Naive B cell (primary cell): Measurements from ENCODE around the gene CHCHD6. TPM values are rescaled to one million over a fixed set of nuclear protein-coding genes. Genes with fewer than 3 reads are reported as not detected.

Experiments used
- ATAC-seq, 2 donors: fragments of 150-1000 bp; cut with Tn5 transposase; 2 replicates each; pipeline ENCODE4 v1.10.0; 2021; ENCODE audit warnings: low read depth in 2 of 2, mild to moderate bottlenecking in 2 of 2, moderate library complexity in 2 of 2
- DNase-seq: peaks from one replicate; pipeline ENCODE4 v3.0.0; 2022
- H3K27ac Mint-ChIP-seq, 6 donors: one replicate each; pipeline ENCODE4 v1.8.0; 2020 to 2022; ENCODE audit warnings: mild to moderate bottlenecking in 6 of 6, mixed read lengths in 6 of 6, moderate library complexity in 5 of 6, inconsistent platforms in 2 of 6
- H3K27me3 Mint-ChIP-seq, 3 donors: one replicate each; pipeline ENCODE4 v1.8.0; 2021 to 2022; ENCODE audit warnings: mixed read lengths in 3 of 3, mild to moderate bottlenecking in 1 of 3
- H3K36me3 Mint-ChIP-seq, 2 donors: one replicate each; pipeline ENCODE4 v1.8.0; 2020 to 2022; ENCODE audit warnings: mixed read lengths in 2 of 2, inconsistent platforms in 1 of 2, mild to moderate bottlenecking in 1 of 2
- H3K4me1 Mint-ChIP-seq, 3 donors: one replicate each; pipeline ENCODE4 v1.8.0; 2020 to 2022; ENCODE audit warnings: mixed read lengths in 3 of 3, inconsistent platforms in 1 of 3, mild to moderate bottlenecking in 1 of 3, moderate library complexity in 1 of 3
- H3K4me3 Mint-ChIP-seq, 8 donors: one replicate each; pipeline ENCODE4 v1.8.0; 2020 to 2022; ENCODE audit warnings: mild to moderate bottlenecking in 8 of 8, mixed read lengths in 8 of 8, moderate library complexity in 8 of 8, inconsistent platforms in 2 of 8
- H3K9me3 Mint-ChIP-seq, 7 donors: one replicate each; pipeline ENCODE4 v1.8.0; 2020 to 2022; ENCODE audit warnings: mixed read lengths in 7 of 7, mild to moderate bottlenecking in 5 of 7, inconsistent platforms in 2 of 7, moderate library complexity in 1 of 7
- polyA plus RNA-seq, 6 donors: library from polyadenylated mRNA; unstranded; fragments of 300-500 nt; fragmentation: Illumina TruSeq; gene quantifications; one replicate each; pipeline ENCODE4 v1.2.3, GENCODE V29; 2021; ENCODE audit warnings: low read depth in 6 of 6

The CHCHD6 gene
- polyA plus RNA-seq, 6 donors from 2014 or later: 8.7 to 16.3 (median 11.1) TPM

- Mint-ChIP-seq H3K27me3 (no peaks in the 10 kb centered on the region), H3K4me1 (peaks cover 5 to 40% (median 32%) of the 10 kb centered on the region in 3 donors), H3K27ac (peak overlapping the region in 5 of 6 donors; percentile 50 to 99 (median 95)), H3K9me3 (no peaks in the 10 kb centered on the region), H3K4me3 (peak overlapping the region in 2 of 8 donors; percentile 42 to 80), H3K36me3 (no peaks in the 10 kb centered on the region)
- DNase-seq: no peak
- no peak for ATAC-seq
These were observed 252.3 kb downstream of the CHCHD6 start for GRCh38 chr3:126956361-126956760.

- peaks cover 5 to 41% (median 39%) of the 10 kb centered on the region in 3 donors for H3K4me1 Mint-ChIP-seq
- DNase-seq (no peak), ATAC-seq (no peak)
- peak overlapping the region in 1 of 8 donors; percentile 80 for H3K4me3 Mint-ChIP-seq
- peak overlapping the region in 4 of 6 donors; percentile 34 to 99 (median 66) for H3K27ac Mint-ChIP-seq
- H3K36me3 Mint-ChIP-seq: no peaks in the 10 kb centered on the region
- H3K9me3 Mint-ChIP-seq: no peaks in the 10 kb centered on the region
- no peaks in the 10 kb centered on the region for H3K27me3 Mint-ChIP-seq
These were observed 253.0 kb downstream of the CHCHD6 start for GRCh38 chr3:126956866-126957650.

GRCh38 chr3:126957776-126958637, 254.0 kb downstream of the CHCHD6 start:
- DNase-seq (no peak), ATAC-seq (no peak)
- H3K36me3 Mint-ChIP-seq: no peaks in the 10 kb centered on the region
- no peaks in the 10 kb centered on the region for H3K27me3 Mint-ChIP-seq
- peak overlapping the region in 1 of 8 donors; percentile 76 for H3K4me3 Mint-ChIP-seq
- no peaks in the 10 kb centered on the region for H3K9me3 Mint-ChIP-seq
- peaks cover 5 to 44% (median 41%) of the 10 kb centered on the region in 3 donors for H3K4me1 Mint-ChIP-seq
- H3K27ac Mint-ChIP-seq: peak overlapping the region in 4 of 6 donors; percentile 34 to 44 (median 40)

GRCh38 chr3:126958638-126959085, 254.6 kb downstream of the CHCHD6 start:
- no peaks in the 10 kb centered on the region for H3K9me3 Mint-ChIP-seq
- DNase-seq (no peak), ATAC-seq (no peak)
- peak overlapping the region in 1 of 6 donors; percentile 74 for H3K27ac Mint-ChIP-seq
- H3K36me3 Mint-ChIP-seq: no peaks in the 10 kb centered on the region
- H3K4me1 Mint-ChIP-seq: peaks cover 5 to 44% (median 36%) of the 10 kb centered on the region in 3 donors
- no peak overlapping the region for H3K4me3 Mint-ChIP-seq
- no peaks in the 10 kb centered on the region for H3K27me3 Mint-ChIP-seq

GRCh38 chr3:126959136-126959920, 255.3 kb downstream of the CHCHD6 start:
- Mint-ChIP-seq H3K4me3 (no peak overlapping the region), H3K36me3 (no peaks in the 10 kb centered on the region), H3K27me3 (peaks cover 0 to 3% (median 0%) of the 10 kb centered on the region in 3 donors), H3K9me3 (no peaks in the 10 kb centered on the region), H3K27ac (peak overlapping the region in 3 of 6 donors; percentile 14 to 74 (median 40)), H3K4me1 (peaks cover 5 to 47% (median 32%) of the 10 kb centered on the region in 3 donors)
- ATAC-seq: no peak
- DNase-seq: no peak

- Mint-ChIP-seq H3K36me3 (no peaks in the 10 kb centered on the region), H3K4me1 (peaks cover 5 to 52% (median 33%) of the 10 kb centered on the region in 3 donors), H3K27ac (peak overlapping the region in 4 of 6 donors; percentile 40 to 88 (median 78)), H3K9me3 (no peaks in the 10 kb centered on the region), H3K27me3 (peaks cover 0 to 10% (median 0%) of the 10 kb centered on the region in 3 donors), H3K4me3 (peak overlapping the region in 2 of 8 donors; percentile 29 to 57)
- ATAC-seq (no peak), DNase-seq (no peak)
These were observed 256.0 kb downstream of the CHCHD6 start for GRCh38 chr3:126959921-126960603.

GRCh38 chr3:126960604-126960995, 256.6 kb downstream of the CHCHD6 start:
- Mint-ChIP-seq H3K36me3 (no peaks in the 10 kb centered on the region), H3K4me1 (peaks cover 5 to 52% (median 32%) of the 10 kb centered on the region in 3 donors), H3K4me3 (peak overlapping the region in 3 of 8 donors; percentile 29 to 66 (median 57)), H3K27me3 (peaks cover 0 to 11% (median 0%) of the 10 kb centered on the region in 3 donors), H3K9me3 (no peaks in the 10 kb centered on the region), H3K27ac (peak overlapping the region in 3 of 6 donors; percentile 31 to 82 (median 74))
- DNase-seq (no peak), ATAC-seq (no peak)

GRCh38 chr3:126961191-126961790, 257.3 kb downstream of the CHCHD6 start:
- ATAC-seq (peak in 1 of 2 donors; percentile 92), DNase-seq (peak; percentile 23)
- no peaks in the 10 kb centered on the region for H3K36me3 Mint-ChIP-seq
- H3K4me3 Mint-ChIP-seq: peak overlapping the region in 2 of 8 donors; percentile 57 to 66
- H3K27me3 Mint-ChIP-seq: peaks cover 0 to 16% (median 0%) of the 10 kb centered on the region in 3 donors
- peak overlapping the region in 3 of 6 donors; percentile 74 to 83 (median 81) for H3K27ac Mint-ChIP-seq
- H3K9me3 Mint-ChIP-seq: no peaks in the 10 kb centered on the region
- peaks cover 5 to 52% (median 28%) of the 10 kb centered on the region in 3 donors for H3K4me1 Mint-ChIP-seq

- Mint-ChIP-seq H3K9me3 (no peaks in the 10 kb centered on the region), H3K27me3 (peaks cover 0 to 21% (median 0%) of the 10 kb centered on the region in 3 donors), H3K36me3 (no peaks in the 10 kb centered on the region), H3K27ac (peak overlapping the region in 1 of 6 donors; percentile 27), H3K4me1 (peaks cover 5 to 52% (median 26%) of the 10 kb centered on the region in 3 donors), H3K4me3 (peak overlapping the region in 1 of 8 donors; percentile 40)
- ATAC-seq (no peak), DNase-seq (no peak)
These were observed 257.9 kb downstream of the CHCHD6 start for GRCh38 chr3:126961791-126962461.

GRCh38 chr3:126962756-126963155, 258.7 kb downstream of the CHCHD6 start:
- H3K4me1 Mint-ChIP-seq: peaks cover 5 to 54% (median 26%) of the 10 kb centered on the region in 3 donors
- peak overlapping the region in 2 of 8 donors; percentile 35 to 43 for H3K4me3 Mint-ChIP-seq
- peaks cover 0 to 26% (median 0%) of the 10 kb centered on the region in 3 donors for H3K27me3 Mint-ChIP-seq
- no peaks in the 10 kb centered on the region for H3K9me3 Mint-ChIP-seq
- no peaks in the 10 kb centered on the region for H3K36me3 Mint-ChIP-seq
- DNase-seq (no peak), ATAC-seq (no peak)
- no peak overlapping the region for H3K27ac Mint-ChIP-seq
